ENCODE results near the gene MYO5B.
"Not testable (repeated sequence)": the region's sequence is repeated elsewhere in the genome, so short reads cannot be mapped to it uniquely, and the experiment has no call there.

Gene MYO5B

GRCh38 chr18:50099725-50100407 is 95.1 kb downstream of the MYO5B start:
- peak; percentile 72 for DNase-seq (ENCODE audit: low read depth)

GRCh38 chr18:50097702-50098101 is 97.2 kb downstream of the MYO5B start:
- DNase-seq (ENCODE audit: low read depth): peak; percentile 37

GRCh38 chr18:50096766-50097435 is 98.0 kb downstream of the MYO5B start:
- no peak for DNase-seq (ENCODE audit: low read depth)

GRCh38 chr18:50094786-50095185 is 100.2 kb downstream of the MYO5B start:
- not testable (repeated sequence) for DNase-seq (ENCODE audit: low read depth)

- DNase-seq (ENCODE audit: low read depth): no peak
These were observed 100.7 kb downstream of the MYO5B start for GRCh38 chr18:50094221-50094773.

GRCh38 chr18:50093366-50094064 is 101.4 kb downstream of the MYO5B start:
- no peak for DNase-seq (ENCODE audit: low read depth)

GRCh38 chr18:50092245-50092805 is 102.6 kb downstream of the MYO5B start:
- no peak for DNase-seq (ENCODE audit: low read depth)

GRCh38 chr18:50091509-50092244 is 103.3 kb downstream of the MYO5B start:
- DNase-seq (ENCODE audit: low read depth): no peak

GRCh38 chr18:50090370-50091312 is 104.3 kb downstream of the MYO5B start:
- no peak for DNase-seq (ENCODE audit: low read depth)

- no peak for DNase-seq (ENCODE audit: low read depth)
These were observed 105.2 kb downstream of the MYO5B start for GRCh38 chr18:50089702-50090101.

- DNase-seq (ENCODE audit: low read depth): no peak
These were observed 111.2 kb downstream of the MYO5B start for GRCh38 chr18:50083708-50084107.

- DNase-seq (ENCODE audit: low read depth): peak; percentile 7
These were observed 113.9 kb downstream of the MYO5B start for GRCh38 chr18:50080932-50081560.

- DNase-seq (ENCODE audit: low read depth): no peak
These were observed 114.6 kb downstream of the MYO5B start for GRCh38 chr18:50080316-50080715.

- DNase-seq (ENCODE audit: low read depth): no peak
These were observed 115.2 kb downstream of the MYO5B start for GRCh38 chr18:50079571-50080295.

GRCh38 chr18:50076277-50076676 is 118.7 kb downstream of the MYO5B start:
- no peak for DNase-seq (ENCODE audit: low read depth)

- no peak for DNase-seq (ENCODE audit: low read depth)
These were observed 119.2 kb downstream of the MYO5B start for GRCh38 chr18:50075772-50076171.

- no peak for DNase-seq (ENCODE audit: low read depth)
These were observed 120.5 kb downstream of the MYO5B start for GRCh38 chr18:50074404-50074803.

- no peak for DNase-seq (ENCODE audit: low read depth)
These were observed 121.6 kb downstream of the MYO5B start for GRCh38 chr18:50073319-50073718.

- DNase-seq (ENCODE audit: low read depth): no peak
These were observed 122.8 kb downstream of the MYO5B start for GRCh38 chr18:50072146-50072545.

Measured in ELR (cell line).